ENCODE measurements around the gene OOSP3.

The OOSP3 gene

GRCh38 chr11:59867946-59868345, 10.6 kb upstream of the OOSP3 start:
- no peak overlapping the region for H3K27ac ChIP-seq
- DNase-seq (ENCODE audit: low spot score) = no peak
- ChIA-PET POLR2A (ENCODE audit: low non-redundant PET) (no interaction called here), CTCF (interaction anchor here (0.6 kb wide), 1 partner anchor 413 kb away, joined by 3 read pairs; no protein-coding TSS in a partner anchor)
- no peak for TF ChIP-seq CTCF (conservative IDR thresholded peaks at IDR 0.05; ENCODE audit: low read depth)

GRCh38 chr11:59872076-59872475, 6.5 kb upstream of the OOSP3 start:
- POLR2A ChIA-PET (ENCODE audit: low non-redundant PET) = no interaction called here
- no peak for TF ChIP-seq CTCF (conservative IDR thresholded peaks at IDR 0.05; ENCODE audit: low read depth)
- no peak overlapping the region for H3K27ac ChIP-seq
- CTCF ChIA-PET = no interaction called here
- no peak for DNase-seq (ENCODE audit: low spot score)

- CTCF ChIA-PET = interaction anchor here (0.6 kb wide), 1 partner anchor 141 kb away, joined by 3 read pairs; no protein-coding TSS in a partner anchor
- TF ChIP-seq CTCF (conservative IDR thresholded peaks at IDR 0.05; ENCODE audit: low read depth) = no peak
- no peak for DNase-seq (ENCODE audit: low spot score)
- H3K27ac ChIP-seq = no peak overlapping the region
- POLR2A ChIA-PET (ENCODE audit: low non-redundant PET) = no interaction called here
Observed at GRCh38 chr11:59875856-59876519, 2.6 kb upstream of the OOSP3 start.

- ChIA-PET POLR2A (ENCODE audit: low non-redundant PET) (no interaction called here), CTCF (no interaction called here)
- H3K27ac ChIP-seq = no peak overlapping the region
- TF ChIP-seq CTCF (conservative IDR thresholded peaks at IDR 0.05; ENCODE audit: low read depth) = no peak
- no peak for DNase-seq (ENCODE audit: low spot score)
Observed at GRCh38 chr11:59877325-59877724, 1.3 kb upstream of the OOSP3 start.

- no peak overlapping the region for H3K27ac ChIP-seq
- no peak for DNase-seq (ENCODE audit: low spot score)
- ChIA-PET CTCF (no interaction called here), POLR2A (ENCODE audit: low non-redundant PET) (no interaction called here)
- TF ChIP-seq CTCF (conservative IDR thresholded peaks at IDR 0.05; ENCODE audit: low read depth) = no peak
Observed at GRCh38 chr11:59877784-59878183, 798 bp upstream of the OOSP3 start.

- POLR2A ChIA-PET (ENCODE audit: low non-redundant PET) = no interaction called here
- no peak for DNase-seq (ENCODE audit: low spot score)
- TF ChIP-seq CTCF (conservative IDR thresholded peaks at IDR 0.05; ENCODE audit: low read depth) = no peak
- H3K27ac ChIP-seq = no peak overlapping the region
- CTCF ChIA-PET = interaction anchor here (0.7 kb wide), 1 partner anchor 11 kb away, joined by 3 read pairs; no protein-coding TSS in a partner anchor
Observed at GRCh38 chr11:59879567-59879966, 985 bp downstream of the OOSP3 start.
